ENCODE results near the gene FADS2.
A peak's percentile ranks its signal among the peaks of the same experiment; 100 is the strongest.

FADS2 gene

GRCh38 chr11:61892085-61892370, 63.9 kb downstream of the FADS2 start:
- in situ Hi-C loops (cut with HindIII; ENCODE audit: low pct_ligation_motif_present, low pct_unique_long_range_greater_than_20kb, low sequenced_read_pairs) = no loop called here
- no peak for DNase-seq

- in situ Hi-C loops (cut with HindIII; ENCODE audit: low pct_ligation_motif_present, low pct_unique_long_range_greater_than_20kb, low sequenced_read_pairs) = no loop called here
- peak; percentile 8 for DNase-seq
Measured at GRCh38 chr11:61893981-61894380, 65.9 kb downstream of the FADS2 start.

GRCh38 chr11:61895046-61895717, 67.1 kb downstream of the FADS2 start:
- DNase-seq = no peak
- in situ Hi-C loops (cut with HindIII; ENCODE audit: low pct_ligation_motif_present, low pct_unique_long_range_greater_than_20kb, low sequenced_read_pairs) = no loop called here

- in situ Hi-C loops (cut with HindIII; ENCODE audit: low pct_ligation_motif_present, low pct_unique_long_range_greater_than_20kb, low sequenced_read_pairs) = no loop called here
- DNase-seq = no peak
Measured at GRCh38 chr11:61895718-61896059, 67.6 kb downstream of the FADS2 start.

- no peak for DNase-seq
- in situ Hi-C loops (cut with HindIII; ENCODE audit: low pct_ligation_motif_present, low pct_unique_long_range_greater_than_20kb, low sequenced_read_pairs) = no loop called here
Measured at GRCh38 chr11:61896665-61897386, 68.7 kb downstream of the FADS2 start.

- peak; percentile 46 for DNase-seq
- in situ Hi-C loops (cut with HindIII; ENCODE audit: low pct_ligation_motif_present, low pct_unique_long_range_greater_than_20kb, low sequenced_read_pairs) = no loop called here
Measured at GRCh38 chr11:61897387-61898246, 69.5 kb downstream of the FADS2 start.

GRCh38 chr11:61898247-61898582, 70.1 kb downstream of the FADS2 start:
- no peak for DNase-seq
- in situ Hi-C loops (cut with HindIII; ENCODE audit: low pct_ligation_motif_present, low pct_unique_long_range_greater_than_20kb, low sequenced_read_pairs) = no loop called here

- peak; percentile 72 for DNase-seq
- in situ Hi-C loops (cut with HindIII; ENCODE audit: low pct_ligation_motif_present, low pct_unique_long_range_greater_than_20kb, low sequenced_read_pairs) = no loop called here
Measured at GRCh38 chr11:61899146-61899841, 71.2 kb downstream of the FADS2 start.

- DNase-seq = no peak
- in situ Hi-C loops (cut with HindIII; ENCODE audit: low pct_ligation_motif_present, low pct_unique_long_range_greater_than_20kb, low sequenced_read_pairs) = no loop called here
Measured at GRCh38 chr11:61900251-61900650, 72.2 kb downstream of the FADS2 start.

- DNase-seq = no peak
- in situ Hi-C loops (cut with HindIII; ENCODE audit: low pct_ligation_motif_present, low pct_unique_long_range_greater_than_20kb, low sequenced_read_pairs) = no loop called here
Measured at GRCh38 chr11:61901397-61901796, 73.3 kb downstream of the FADS2 start.

GRCh38 chr11:61902313-61902712, 74.2 kb downstream of the FADS2 start:
- in situ Hi-C loops (cut with HindIII; ENCODE audit: low pct_ligation_motif_present, low pct_unique_long_range_greater_than_20kb, low sequenced_read_pairs) = no loop called here
- DNase-seq = no peak

- no peak for DNase-seq
- in situ Hi-C loops (cut with HindIII; ENCODE audit: low pct_ligation_motif_present, low pct_unique_long_range_greater_than_20kb, low sequenced_read_pairs) = no loop called here
Measured at GRCh38 chr11:61903845-61904244, 75.7 kb downstream of the FADS2 start.

- in situ Hi-C loops (cut with HindIII; ENCODE audit: low pct_ligation_motif_present, low pct_unique_long_range_greater_than_20kb, low sequenced_read_pairs) = no loop called here
Measured at GRCh38 chr11:61904539-61905048, 76.5 kb downstream of the FADS2 start.

GRCh38 chr11:61905067-61905696, 77.1 kb downstream of the FADS2 start:
- in situ Hi-C loops (cut with HindIII; ENCODE audit: low pct_ligation_motif_present, low pct_unique_long_range_greater_than_20kb, low sequenced_read_pairs) = no loop called here
- DNase-seq = no peak

More at GRCh38 chr11:61904539-61905048, 76.5 kb downstream of the FADS2 start:
- DNase-seq = no peak

- no peak for DNase-seq
- in situ Hi-C loops (cut with HindIII; ENCODE audit: low pct_ligation_motif_present, low pct_unique_long_range_greater_than_20kb, low sequenced_read_pairs) = no loop called here
Measured at GRCh38 chr11:61905801-61906521, 77.9 kb downstream of the FADS2 start.

- in situ Hi-C loops (cut with HindIII; ENCODE audit: low pct_ligation_motif_present, low pct_unique_long_range_greater_than_20kb, low sequenced_read_pairs) = no loop called here
- no peak for DNase-seq
Measured at GRCh38 chr11:61906522-61906909, 78.4 kb downstream of the FADS2 start.

GRCh38 chr11:61907282-61907681, 79.2 kb downstream of the FADS2 start:
- in situ Hi-C loops (cut with HindIII; ENCODE audit: low pct_ligation_motif_present, low pct_unique_long_range_greater_than_20kb, low sequenced_read_pairs) = no loop called here
- no peak for DNase-seq

Data from ACHN (cell line).